CD4-positive, alpha-beta T cell treated with Interleukin-15 for 4 hours (primary cell): ENCODE data around the gene ATP8B4.
"Not testable (repeated sequence)": the region's sequence is repeated elsewhere in the genome, so short reads cannot be mapped to it uniquely, and the experiment has no call there.

Source experiments
- DNase-seq: peaks from one replicate; pipeline ENCODE4 v3.0.0-alpha.2; 2020; ENCODE audit warnings: low spot score

Gene ATP8B4

DNA sequence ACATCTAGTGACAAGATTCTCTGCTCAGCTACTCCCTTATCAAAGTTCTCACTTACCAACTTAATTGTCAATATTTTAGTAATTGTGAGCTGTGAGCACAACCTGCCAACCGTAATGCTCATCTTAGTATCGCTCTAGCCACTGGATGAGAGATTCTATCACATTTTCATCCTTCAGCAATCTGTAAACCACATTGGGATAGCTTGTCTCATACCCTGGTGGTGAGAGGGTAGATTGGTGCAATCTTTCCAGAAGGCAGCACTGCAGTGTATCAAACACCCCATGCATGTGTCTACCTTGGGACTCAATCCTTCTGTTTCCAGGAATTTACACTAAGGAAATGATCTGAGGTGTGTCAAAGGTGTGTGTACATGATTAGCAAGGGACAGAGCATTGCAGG is 18.9 kb upstream of the ATP8B4 start:
- DNase-seq, result no peak

- no peak for DNase-seq
Observed at GRCh38 chr15:50137330-50137761, 18.3 kb upstream of the ATP8B4 start.

- DNase-seq, result no peak
Observed at GRCh38 chr15:50135031-50135551, 16.1 kb upstream of the ATP8B4 start.

- DNase-seq, result no peak
Observed at GRCh38 chr15:50134524-50135024, 15.5 kb upstream of the ATP8B4 start.

DNA sequence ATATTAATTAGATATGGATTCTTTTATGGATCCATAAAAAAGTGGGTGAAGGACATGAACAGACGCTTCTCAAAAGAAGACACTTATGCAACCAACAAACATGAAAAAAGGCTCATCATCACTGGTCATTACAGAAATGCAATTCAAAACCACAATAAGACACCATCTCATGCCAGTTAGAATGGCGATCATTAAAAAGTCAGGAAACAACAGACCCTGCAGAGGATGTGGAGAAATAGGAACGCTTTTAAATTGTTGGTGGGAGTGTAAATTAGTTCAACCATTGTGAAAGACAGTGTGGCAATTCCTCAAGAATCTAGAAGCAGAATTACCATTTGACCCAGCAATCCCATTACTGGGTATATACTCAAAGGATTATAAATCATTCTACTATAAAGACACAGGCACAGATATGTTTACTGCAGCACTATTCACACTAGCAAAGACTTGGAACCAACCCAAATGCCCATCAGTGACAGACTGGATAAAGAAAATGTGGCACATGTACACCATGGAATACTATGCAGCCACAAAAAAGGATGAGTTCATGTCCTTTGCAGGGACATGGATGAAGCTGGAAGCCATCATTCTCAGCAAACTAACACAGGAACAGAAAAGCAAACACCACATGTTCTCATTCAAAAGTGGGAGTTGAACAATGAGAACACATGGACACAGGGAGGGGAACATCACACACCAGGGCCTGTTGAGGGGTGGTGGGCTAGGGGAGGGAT is 13.4 kb upstream of the ATP8B4 start:
- DNase-seq, result not testable (repeated sequence)

DNA sequence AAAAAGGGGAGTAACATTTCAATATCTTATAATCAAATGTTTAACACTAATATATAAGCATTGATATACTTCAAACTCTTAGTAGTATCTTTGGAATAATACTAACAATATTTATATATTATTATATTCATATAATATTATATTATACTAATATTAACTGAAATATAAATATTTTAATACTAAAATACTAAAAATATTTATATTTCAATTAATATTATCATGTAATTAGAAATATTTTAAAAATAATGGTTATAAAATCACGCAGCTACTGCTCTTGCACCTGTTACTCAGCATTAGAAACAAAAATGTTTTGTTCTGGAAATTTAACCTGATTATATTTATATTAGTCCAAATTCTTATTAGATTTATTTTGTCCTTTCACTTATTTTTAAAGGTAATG is 12.6 kb upstream of the ATP8B4 start:
- no peak for DNase-seq

DNA sequence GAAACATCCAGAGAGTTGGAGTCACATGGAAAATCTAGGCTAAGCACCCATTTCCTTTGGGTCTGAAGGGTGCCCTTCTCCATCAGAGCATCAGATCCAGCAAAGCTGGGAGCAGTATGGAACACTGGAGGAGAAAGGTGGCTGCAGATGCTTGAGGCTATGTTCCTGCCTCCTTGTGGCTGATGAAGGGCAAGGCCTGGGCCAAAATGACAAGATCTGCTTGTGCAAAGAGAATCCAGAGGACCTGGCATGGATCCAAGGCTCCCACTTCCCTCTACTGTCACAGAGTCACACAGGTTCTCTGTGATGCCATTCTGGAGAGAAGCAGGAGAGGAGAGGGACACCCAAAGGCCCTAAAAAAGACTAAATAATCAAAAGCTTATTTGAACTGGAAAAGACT is 9.2 kb upstream of the ATP8B4 start:
- no peak for DNase-seq

- DNase-seq, result no peak
Observed at GRCh38 chr15:50127255-50127777, 8.3 kb upstream of the ATP8B4 start.

DNA sequence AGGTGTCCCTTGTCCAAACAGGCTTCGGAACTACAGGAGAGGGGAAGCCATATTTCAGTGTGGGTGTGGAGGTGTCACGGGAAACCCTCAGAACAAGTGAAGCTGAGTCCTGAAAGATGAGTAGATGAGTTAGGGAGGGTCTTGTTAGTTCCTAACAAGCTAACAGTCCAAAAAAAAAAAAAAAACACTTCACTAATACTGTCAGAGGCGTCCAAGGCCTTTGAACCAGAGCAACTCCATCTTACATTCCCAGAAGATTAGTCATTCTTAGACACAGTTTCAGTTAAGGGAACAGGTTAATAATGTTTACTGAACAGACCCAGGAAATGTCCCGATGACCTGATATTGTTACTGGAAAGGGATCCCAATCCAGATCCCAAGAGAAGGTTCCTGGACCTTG is 7.0 kb upstream of the ATP8B4 start:
- no peak for DNase-seq

DNA sequence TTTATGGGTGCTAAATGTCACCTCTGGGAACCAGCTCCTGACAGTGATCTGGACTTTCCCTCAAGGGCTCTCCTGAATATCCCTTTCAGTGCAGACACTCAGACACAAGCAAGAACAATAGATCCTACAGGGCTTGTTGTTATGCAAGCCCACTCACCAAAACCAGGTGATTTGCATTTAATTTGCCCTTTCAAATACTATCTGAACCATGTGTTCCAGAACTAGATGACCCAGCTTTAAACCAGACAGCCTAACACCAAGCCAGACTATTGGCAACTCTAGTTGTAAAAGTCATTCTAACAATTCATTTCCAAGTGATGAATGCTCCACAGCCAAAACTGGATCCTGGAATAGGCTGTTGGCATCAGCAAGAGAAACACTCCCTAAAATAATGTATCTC is 5.6 kb upstream of the ATP8B4 start:
- no peak for DNase-seq

DNA sequence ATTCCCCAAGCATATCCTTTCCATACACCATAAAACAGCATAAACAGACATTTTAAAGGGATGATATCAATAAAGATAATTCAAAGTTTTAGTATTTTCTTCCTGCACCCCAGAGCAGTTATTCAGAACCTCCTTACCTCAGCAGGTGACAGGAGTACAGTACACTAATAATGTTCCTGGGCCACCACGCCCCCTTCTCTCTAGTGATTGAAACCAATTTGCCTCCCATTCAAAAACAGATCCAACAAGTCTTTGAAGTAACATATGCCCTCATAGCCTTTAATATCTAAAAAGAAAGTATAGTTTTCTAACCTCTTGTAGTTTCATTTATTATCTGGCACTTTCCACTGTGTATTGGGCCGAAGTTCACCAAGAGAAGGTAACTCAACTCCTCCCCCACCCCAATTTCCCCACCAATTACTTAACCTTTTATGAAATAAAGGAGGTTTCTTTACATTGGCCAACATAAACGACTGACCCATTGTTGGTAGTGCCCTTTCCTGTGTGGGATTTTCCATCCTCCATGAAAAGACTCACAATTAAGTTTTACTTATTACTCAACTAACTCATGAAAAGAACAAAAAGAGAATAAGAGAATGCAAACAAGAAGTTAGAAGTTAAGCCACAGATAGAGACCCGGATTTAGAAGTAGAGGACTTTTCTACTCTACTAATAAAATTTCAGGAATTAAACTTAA is 5.0 kb upstream of the ATP8B4 start:
- DNase-seq, result no peak

DNA sequence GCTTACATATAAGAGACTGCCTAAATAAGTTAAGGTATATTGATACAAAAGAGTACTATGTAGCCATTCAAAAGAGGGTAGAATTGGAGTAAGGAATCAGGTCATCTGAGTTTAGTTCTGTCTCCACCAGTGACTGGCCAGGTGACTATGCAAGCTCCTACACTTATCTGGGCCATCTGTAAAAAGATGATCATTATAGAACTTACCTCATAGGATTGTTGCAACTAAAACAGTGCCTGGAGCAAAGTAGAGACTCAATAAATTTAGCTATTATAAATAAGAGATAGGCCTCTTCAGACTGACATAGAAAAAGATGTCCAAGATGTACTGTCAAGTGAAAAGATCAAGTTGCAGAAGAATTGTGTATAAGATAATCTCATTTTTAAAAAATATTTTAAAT is 1.7 kb upstream of the ATP8B4 start:
- no peak for DNase-seq

DNA sequence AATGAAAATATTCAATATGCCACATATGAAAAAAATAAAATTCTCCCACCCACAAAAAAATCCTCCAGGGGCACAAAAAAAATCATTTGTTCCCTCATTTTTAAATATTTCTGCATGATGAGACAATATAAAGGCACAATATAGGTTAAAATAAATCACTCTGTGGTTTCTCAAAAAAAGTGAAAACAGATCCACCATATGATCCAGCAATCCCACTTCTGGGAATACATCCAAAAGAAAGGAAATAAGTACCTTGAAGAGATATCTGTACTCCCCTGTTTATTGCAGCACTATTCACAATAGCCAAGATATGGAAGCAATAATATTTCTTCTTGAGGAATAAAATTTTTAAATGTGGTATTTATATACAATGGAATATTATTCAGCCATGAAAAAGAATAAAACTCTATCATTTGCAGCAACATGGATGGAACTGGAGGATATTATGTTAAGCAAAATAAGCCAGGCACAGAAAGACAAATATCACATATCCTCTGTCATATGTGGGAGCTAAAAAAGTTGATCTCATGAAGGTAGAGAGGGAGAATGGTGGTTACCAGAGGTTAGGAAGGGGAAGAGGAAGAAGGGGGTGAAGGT is 1.5 kb downstream of the ATP8B4 start:
- DNase-seq, result no peak

- no peak for DNase-seq
Observed at GRCh38 chr15:50116477-50116876, 2.6 kb downstream of the ATP8B4 start.

DNA sequence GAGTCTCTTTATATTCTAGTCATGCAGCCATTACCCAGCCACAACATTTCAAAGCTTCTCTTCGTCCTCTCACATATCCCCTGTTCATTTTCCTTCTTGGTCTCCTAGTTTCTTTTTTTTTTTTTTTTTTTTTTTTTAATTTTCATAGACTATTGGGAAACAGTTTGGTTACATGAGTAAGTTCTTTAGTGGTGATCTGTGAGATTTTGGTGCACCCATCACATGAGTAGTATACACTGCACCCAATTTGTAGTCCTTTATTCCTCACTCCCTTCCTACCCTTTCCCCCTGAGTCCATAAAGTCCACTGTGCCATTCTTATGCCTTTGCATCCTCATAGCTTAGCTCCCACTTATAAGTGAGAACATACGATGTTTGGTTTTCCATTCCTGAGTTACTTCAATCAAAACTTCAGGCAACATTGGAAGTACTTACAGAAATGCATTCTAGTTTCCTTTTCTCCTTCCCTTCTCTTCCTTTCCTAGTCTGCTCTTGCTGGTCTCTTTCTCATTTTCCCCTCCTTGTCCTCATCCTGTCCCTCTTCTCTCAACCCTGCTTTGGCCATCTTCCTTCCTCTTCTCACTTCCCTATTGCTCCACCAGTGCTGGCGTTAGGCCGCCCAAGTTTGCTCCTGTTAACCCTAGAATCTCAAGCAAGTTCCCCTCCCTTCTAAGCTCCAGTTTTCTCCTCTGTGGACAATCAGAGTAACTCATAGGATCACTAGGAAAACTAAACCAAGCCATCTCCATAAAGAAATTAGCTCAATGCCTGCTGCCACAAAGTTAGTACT is 4.8 kb downstream of the ATP8B4 start:
- DNase-seq, result no peak

GRCh38 chr15:50113187-50113505 is 5.9 kb downstream of the ATP8B4 start:
- no peak for DNase-seq

- DNase-seq, result no peak
Observed at GRCh38 chr15:50112488-50113186, 6.4 kb downstream of the ATP8B4 start.

DNA sequence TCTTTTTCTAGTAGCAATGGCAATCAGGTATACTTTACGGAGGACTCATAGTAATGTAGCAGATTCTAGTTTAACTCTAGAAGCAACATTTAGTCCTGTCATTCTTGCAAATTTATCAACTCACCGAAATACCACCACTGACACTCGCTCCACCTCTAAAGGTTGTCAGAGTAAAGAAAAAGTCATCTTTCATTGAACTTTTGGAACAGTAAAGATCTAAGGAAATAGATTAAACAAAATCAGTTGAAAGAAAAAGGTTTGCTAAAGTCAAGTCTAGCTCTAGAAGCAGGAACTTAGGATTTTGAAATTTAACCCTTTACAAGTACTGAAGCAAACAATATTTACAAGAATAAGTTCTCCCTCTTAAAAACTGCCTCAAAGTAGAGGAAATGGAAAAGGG is 8.7 kb downstream of the ATP8B4 start:
- no peak for DNase-seq

- no peak for DNase-seq
Observed at GRCh38 chr15:50109076-50109987, 9.7 kb downstream of the ATP8B4 start.

DNA sequence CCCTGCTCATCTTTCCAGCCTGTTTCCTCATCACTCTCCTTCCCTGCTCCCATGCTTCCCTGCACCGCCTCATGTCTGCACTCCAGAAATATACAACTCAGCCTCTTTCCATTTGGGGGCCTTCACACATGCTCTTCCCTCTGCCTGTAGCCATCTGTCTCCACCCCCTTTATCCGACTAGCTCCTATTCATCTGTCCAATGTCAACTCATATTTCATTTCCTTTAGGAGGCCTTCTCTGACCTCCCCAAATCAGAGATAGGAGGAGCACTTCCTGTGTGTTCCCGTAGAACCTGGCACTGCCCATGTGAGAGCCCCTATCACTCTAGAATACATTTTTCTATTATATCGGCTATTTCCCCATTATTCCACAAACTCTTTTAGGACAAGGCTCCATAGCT is 10.6 kb downstream of the ATP8B4 start:
- DNase-seq, result no peak
